GM19395 (cell line): Measurements from ENCODE around the gene DNAH17.
"Not testable (repeated sequence)": the region's sequence is repeated elsewhere in the genome, so short reads cannot be mapped to it uniquely, and the experiment has no call there.

ENCODE experiments used
- ATAC-seq: cut with Tn5 transposase; IDR thresholded peaks from one replicate; pipeline ENCODE4 v1.9.1; 2021; ENCODE audit warnings: mild to moderate bottlenecking, moderate library complexity; ENCODE audit not compliant: unreplicated experiment

The DNAH17 gene

GRCh38 chr17:78484271-78485246 is 92.6 kb downstream of the DNAH17 start:
- ATAC-seq: peak; percentile 68

- ATAC-seq: no peak
Measured at GRCh38 chr17:78479369-78479768, 97.8 kb downstream of the DNAH17 start.

GRCh38 chr17:78478757-78479297 is 98.4 kb downstream of the DNAH17 start:
- no peak for ATAC-seq

- no peak for ATAC-seq
Measured at GRCh38 chr17:78477913-78478756, 99.1 kb downstream of the DNAH17 start.

- ATAC-seq: no peak
Measured at GRCh38 chr17:78476973-78477372, 100.2 kb downstream of the DNAH17 start.

- ATAC-seq: no peak
Measured at GRCh38 chr17:78476149-78476548, 101.0 kb downstream of the DNAH17 start.

GRCh38 chr17:78475211-78475610 is 102.0 kb downstream of the DNAH17 start:
- peak; percentile 8 for ATAC-seq

GRCh38 chr17:78474614-78475146 is 102.5 kb downstream of the DNAH17 start:
- peak; percentile 71 for ATAC-seq

GRCh38 chr17:78473951-78474613 is 103.1 kb downstream of the DNAH17 start:
- ATAC-seq: no peak

GRCh38 chr17:78472035-78472905 is 104.9 kb downstream of the DNAH17 start:
- no peak for ATAC-seq

GRCh38 chr17:78471635-78472034 is 105.6 kb downstream of the DNAH17 start:
- ATAC-seq: no peak

- ATAC-seq: no peak
Measured at GRCh38 chr17:78469443-78469842, 107.8 kb downstream of the DNAH17 start.

- ATAC-seq: no peak
Measured at GRCh38 chr17:78468366-78468765, 108.8 kb downstream of the DNAH17 start.

GRCh38 chr17:78466786-78467715 is 110.1 kb downstream of the DNAH17 start:
- no peak for ATAC-seq

GRCh38 chr17:78466109-78466785 is 110.9 kb downstream of the DNAH17 start:
- ATAC-seq: not testable (repeated sequence)

- no peak for ATAC-seq
Measured at GRCh38 chr17:78462148-78462547, 115.0 kb downstream of the DNAH17 start.

- ATAC-seq: no peak
Measured at GRCh38 chr17:78461799-78462053, 115.5 kb downstream of the DNAH17 start.
